HUDEP-2 (cell line): Measurements from ENCODE around the gene RRM2.

Experiments used
- DNase-seq, 76 experiments: peaks; one replicate each; lab custom pipeline; 2025; ENCODE audit not compliant: unreplicated experiment in 76 of 76; lab: John Stamatoyannopoulos, UW

RRM2 gene

DNA sequence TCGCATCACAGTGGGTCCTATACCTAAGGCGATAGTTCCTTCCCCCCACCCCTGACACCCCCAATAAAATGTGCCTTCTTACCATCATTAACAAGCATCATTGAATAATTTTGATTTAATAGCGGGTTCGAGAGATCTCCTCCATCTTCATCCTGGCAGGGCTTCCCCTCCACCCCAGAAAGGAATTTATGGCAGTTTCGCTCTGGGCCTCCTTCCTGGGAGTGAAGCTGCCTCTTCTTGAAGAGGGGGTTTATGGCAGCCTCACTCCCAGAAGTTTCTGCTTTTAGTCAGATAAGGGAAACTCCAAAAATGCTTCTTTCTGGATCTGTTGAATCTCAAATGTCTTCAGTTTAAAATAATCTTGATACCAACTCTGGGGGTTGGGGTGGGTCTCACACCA lies 45.7 kb downstream of the RRM2 start:
- no peak for DNase-seq

DNA sequence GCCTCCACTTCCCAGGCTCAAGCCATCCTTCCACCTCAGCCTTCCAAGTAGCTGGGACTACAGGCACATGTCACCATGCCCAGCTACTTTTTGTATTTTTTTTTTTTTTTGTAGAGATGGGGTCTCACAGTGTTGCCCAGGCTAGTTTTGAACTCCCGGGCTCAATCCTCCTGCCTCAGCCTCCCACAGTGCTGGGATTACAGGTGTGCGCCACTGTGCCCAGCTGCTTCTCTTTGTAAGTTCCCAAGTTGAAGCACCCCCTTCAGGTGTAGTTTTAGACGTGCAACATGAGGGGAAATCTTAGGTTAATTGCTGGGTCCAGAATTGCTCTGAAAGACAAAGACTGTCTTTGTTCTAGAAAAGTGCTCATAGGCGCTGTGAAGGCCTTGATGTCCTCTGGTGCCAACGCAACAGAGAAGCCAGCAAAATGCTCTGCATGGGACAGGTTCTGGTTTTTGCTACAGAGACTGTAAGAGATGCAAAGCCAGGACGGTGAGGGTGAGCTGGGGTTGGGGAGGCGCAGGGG lies 46.6 kb downstream of the RRM2 start:
- DNase-seq: no peak

DNA sequence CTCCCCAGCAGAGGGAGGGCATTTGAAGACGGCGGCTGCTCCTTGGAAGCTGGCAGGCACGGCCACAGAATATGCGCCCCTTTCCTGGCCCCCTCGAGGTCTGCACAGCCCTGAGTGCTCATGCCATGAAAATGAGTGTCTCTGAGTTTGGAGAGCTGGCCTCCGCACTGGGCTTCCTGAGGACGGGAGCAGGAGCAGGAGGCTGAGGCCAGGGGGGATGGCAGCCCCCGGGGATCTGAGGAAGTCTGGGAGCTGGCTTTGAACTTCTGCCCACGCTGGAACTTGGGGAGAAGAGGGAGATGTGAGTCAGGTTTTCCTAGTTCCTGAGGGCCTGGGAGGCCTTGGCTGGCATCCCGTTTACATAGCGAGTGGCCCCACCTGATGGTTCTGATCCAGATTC lies 47.0 kb downstream of the RRM2 start:
- no peak for DNase-seq

DNA sequence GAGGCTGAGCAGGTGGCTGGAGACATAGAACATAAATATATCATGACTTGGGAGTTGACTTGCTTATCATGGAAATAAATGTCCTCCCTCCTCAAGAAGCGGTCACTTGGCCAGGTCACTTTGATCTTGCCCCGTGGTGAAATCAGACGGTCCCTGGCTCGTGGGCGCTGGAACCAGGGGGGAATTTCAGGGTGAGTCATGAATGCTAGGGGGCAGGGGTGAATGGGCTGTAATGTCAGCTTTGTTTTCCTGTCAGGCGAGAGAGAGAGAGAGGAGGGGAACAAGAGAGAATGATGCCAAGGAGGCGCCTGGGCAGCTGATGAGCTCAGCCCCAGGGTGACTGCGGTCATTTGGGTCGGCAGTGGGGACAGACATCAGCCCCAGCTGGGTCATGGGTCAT lies 47.7 kb downstream of the RRM2 start:
- DNase-seq: no peak

DNA sequence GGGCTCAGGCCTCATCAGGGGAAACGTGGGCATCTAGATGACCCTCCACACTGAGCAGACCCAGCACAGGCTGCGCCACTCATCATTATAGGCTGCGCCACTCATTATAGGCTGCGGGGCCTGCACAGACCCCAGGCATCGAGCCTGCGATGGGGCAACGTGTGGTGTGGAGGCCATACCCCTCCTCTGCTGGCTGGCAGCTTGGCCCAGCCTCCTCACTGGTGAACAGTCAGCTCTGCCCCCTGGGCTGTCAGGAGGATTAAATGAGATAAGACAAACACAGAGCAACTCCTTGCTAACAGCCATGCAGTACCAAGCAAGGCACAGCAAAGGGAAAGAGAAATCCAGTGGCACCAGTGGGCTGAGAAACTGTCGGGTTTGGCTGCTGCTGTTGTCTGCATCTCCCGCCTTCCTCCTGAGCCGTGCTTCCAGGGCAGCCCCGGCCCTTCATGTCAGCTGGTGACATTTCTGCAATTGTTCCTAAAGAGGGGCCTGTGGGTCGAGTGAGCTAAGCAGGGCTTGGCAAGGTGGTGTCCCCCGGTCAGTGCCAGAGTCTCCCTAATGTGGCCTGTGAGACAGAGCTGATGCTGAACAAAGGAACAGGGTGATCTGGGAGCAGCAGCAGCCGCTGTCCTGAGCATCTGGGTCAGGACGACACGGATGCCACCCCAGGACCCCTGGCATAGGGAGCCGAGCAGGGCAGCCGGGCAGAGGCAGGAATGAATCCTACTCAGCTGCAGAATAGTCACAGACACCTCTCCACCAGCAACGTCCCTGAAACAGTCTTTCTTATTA lies 48.7 kb downstream of the RRM2 start:
- no peak for DNase-seq

DNA sequence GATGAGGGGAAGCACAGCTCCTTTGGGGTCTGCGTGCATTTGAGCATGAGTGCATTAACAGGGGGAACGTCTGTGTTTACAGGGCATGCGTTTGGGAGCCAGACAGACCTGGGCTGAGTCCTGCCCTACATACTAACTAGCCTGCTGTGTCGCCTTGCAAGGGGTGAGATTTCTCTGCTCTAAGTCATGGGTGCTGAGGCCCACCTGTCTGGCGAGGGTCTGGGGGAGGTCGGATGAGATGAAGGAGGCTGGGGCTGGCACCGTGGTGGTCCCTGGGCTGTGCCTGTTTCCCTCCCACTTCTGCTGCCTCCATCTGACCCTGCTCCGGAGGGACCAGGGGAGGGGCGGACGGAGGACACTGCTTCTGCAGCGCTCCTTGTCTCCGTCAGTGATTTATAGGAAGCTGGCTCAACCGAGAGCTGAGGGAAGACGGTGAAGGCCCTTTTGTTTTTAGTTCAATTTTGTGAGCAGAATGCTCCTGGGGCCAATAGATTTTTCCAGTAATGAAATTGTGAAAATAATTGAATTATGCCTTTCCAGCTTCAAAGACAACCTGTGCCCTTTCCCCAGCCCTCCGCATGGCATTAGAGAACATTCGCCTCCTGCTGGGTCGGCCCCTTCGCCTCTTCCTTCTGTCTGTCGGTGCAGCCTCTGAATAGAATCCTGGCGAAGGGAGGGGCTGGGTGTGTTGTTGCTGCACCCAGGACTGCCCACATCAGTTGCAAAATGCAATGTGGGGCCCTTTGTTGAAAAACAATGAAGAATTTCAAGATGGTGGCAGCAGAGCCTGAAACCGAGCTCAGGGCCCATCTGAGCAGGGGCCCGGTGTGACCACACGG lies 49.7 kb downstream of the RRM2 start:
- no peak for DNase-seq

DNA sequence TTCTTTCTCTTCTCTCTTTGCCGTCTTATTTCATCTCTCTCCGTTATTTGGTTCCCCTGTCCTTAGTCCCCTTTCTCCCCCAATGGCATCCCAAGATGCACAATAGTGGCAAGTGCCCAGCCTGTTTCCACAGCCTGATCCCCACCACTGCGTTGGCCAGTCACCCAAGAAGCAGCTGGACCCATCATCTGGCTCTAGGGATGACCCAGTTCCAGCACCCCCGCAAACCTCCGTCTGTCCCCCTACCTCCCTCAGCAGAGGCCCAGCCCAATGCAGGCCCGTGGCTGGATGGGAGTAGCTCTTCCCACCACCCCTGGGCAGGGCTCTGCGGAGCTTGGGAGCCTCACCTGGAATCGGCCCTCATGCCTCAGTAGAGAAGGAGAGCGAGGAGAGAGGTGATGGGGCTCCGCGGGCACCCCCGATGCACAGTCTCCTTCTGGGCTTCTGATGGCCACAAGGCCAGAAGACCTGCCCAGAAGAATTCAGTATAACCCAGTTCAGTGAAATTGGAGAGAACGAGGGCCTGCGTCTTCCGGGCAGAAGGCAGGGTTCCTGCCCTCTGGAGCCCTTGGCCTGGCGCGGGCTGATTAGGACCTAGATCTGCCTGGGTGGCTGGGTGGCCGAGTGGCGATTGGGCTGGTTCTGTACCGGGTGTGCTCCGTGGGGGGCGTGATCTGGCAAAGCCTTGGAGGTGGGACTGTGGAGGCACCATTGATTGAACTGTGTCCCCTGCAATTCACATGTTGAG lies 50.9 kb downstream of the RRM2 start:
- DNase-seq: no peak

DNA sequence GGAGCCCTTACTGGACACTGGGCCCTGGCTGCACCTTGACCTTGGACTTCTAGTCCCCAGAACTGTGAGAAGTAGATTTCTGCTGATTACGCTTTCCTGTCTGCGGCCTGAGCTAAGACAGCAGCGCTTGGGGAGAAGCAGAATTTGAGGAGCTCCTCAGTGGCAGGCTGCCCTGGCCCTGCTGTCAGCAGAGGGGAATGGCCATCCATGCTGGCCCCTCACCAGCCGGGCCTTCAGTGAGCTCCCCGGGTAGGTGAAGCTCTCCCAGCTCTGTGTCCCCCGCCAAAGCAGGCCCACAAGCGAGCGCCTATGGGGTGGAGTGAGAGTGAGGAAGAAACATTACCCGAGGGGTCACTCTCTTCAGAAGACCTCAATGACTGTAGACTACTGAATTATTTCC lies 51.6 kb downstream of the RRM2 start:
- no peak for DNase-seq

DNA sequence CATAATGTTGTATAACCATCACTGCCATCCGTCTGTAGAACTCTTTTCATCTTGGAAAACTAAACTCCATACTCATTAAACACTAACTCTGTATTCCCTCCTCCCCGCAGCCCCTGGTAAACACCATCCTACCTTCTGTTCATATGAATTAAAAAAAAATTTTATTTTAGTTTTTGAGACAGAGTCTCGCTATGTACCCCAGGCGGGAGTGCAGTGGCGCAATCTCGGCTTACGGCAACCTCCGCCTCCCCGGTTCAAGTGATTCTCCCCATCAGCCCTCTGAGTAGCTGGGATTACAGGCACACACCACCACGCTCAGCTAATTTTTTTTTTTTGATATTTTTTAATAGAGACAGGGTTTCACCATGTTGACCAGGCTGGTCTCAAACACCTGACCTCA lies 52.9 kb downstream of the RRM2 start:
- no peak for DNase-seq

DNA sequence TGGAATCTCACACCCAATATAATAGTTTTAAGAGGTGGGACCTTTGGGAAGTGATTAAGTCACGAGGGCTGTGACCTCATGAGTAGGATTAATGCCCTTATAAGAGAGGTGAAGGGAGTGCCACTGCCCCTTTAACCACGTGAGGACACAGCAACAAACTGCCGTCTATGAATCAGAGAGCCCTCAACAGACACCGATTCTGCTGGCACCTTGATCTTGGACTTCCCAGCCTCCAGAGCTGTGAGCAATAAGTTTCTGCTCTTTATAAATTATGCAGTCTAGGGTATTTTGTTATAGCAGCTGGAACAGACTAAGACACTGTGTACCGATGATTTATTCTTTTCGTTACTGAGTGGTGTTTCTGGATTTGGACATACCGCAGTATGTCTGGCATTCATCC lies 56.2 kb downstream of the RRM2 start:
- no peak for DNase-seq

DNA sequence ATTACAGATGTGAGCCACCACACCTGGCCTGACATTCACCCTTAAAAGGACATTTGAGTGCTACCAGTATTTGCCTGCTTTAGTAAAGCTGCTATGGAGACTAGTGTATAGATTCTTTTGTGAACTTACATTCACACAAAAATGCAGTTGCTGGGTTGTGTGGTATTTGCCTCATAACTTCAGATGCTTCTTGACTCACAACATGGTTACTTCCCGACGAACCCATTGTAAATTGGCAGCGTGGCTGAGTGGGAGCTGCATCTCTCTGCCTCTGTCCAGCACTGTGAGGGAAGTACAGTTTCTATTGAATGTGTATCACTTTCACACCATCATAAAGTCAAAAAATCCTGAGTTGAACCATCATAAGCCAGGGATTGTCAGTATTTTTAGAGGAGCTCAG lies 56.9 kb downstream of the RRM2 start:
- no peak for DNase-seq

DNA sequence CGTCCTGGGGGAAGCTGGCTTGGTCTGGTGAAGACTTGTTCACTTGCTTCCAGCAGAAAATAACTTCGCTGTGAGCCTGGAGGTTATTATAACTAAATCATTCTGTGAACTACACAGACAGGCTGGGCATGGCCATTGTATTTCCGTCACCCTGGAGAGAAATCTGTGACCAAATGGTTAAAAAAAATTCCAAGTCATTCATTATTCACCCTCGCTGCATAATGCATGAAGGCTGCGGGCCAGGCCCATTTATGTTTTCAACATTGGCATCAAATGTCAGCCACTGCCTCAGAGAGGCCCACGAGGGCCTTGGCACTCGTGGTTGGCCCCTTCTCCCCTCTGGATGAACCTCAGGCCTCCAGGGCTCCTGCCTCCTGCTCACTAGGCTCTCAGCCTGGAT lies 57.7 kb downstream of the RRM2 start:
- DNase-seq: no peak
